Retina (tissue), 1 donor: ENCODE results near the gene HKDC1.
"Not testable (repeated sequence)": the region's sequence is repeated elsewhere in the genome, so short reads cannot be mapped to it uniquely, and the experiment has no call there.

Experiments used
- DNase-seq: peaks from one replicate; pipeline ENCODE4 v3.0.0-alpha.2; 2016

The HKDC1 gene

GRCh38 chr10:69284402-69284801 lies 64.3 kb downstream of the HKDC1 start:
- not testable (repeated sequence) for DNase-seq

GRCh38 chr10:69285699-69286098 lies 65.6 kb downstream of the HKDC1 start:
- DNase-seq = no peak

GRCh38 chr10:69287181-69287580 lies 67.0 kb downstream of the HKDC1 start:
- DNase-seq = no peak

- DNase-seq = no peak
These were observed 70.9 kb downstream of the HKDC1 start for GRCh38 chr10:69290993-69291392.

- no peak for DNase-seq
These were observed 72.3 kb downstream of the HKDC1 start for GRCh38 chr10:69292459-69292858.

- no peak for DNase-seq
These were observed 75.0 kb downstream of the HKDC1 start for GRCh38 chr10:69295027-69295636.

- no peak for DNase-seq
These were observed 83.5 kb downstream of the HKDC1 start for GRCh38 chr10:69303632-69304051.

GRCh38 chr10:69306421-69306820 lies 86.3 kb downstream of the HKDC1 start:
- no peak for DNase-seq

- no peak for DNase-seq
These were observed 87.3 kb downstream of the HKDC1 start for GRCh38 chr10:69307434-69307833.

GRCh38 chr10:69308304-69308703 lies 88.2 kb downstream of the HKDC1 start:
- not testable (repeated sequence) for DNase-seq

- DNase-seq = no peak
These were observed 91.2 kb downstream of the HKDC1 start for GRCh38 chr10:69311309-69311708.

GRCh38 chr10:69312528-69312927 lies 92.4 kb downstream of the HKDC1 start:
- no peak for DNase-seq

GRCh38 chr10:69315100-69315542 lies 95.0 kb downstream of the HKDC1 start:
- no peak for DNase-seq

GRCh38 chr10:69315610-69316312 lies 95.6 kb downstream of the HKDC1 start:
- no peak for DNase-seq

GRCh38 chr10:69316313-69317059 lies 96.4 kb downstream of the HKDC1 start:
- DNase-seq = no peak
